Thyroid gland (tissue), 4 donors: ENCODE results near the gene DSG2.

Experiments
- CTCF ChIP-seq, 6 experiments: fragments of 200-600 bp in 3 of 6; fragments of 450-650 bp in 3 of 6; sonication (generic) in 3 of 6; IDR thresholded peaks; one replicate each; pipeline ENCODE4 v1.5.1; 2016 to 2019; ENCODE audit warnings: antibody characterized with exemption in 6 of 6, mild to moderate bottlenecking in 2 of 6, inconsistent platforms in 1 of 6, moderate library complexity in 1 of 6
- POLR2A ChIP-seq, 2 donors: fragments of 450-650 bp; IDR thresholded peaks; one replicate each; pipeline ENCODE4 v1.6.1; 2017; ENCODE audit warnings: antibody characterized with exemption in 2 of 2, mild to moderate bottlenecking in 2 of 2, moderate library complexity in 1 of 2

- TF ChIP-seq CTCF (IDR thresholded peaks at IDR 0.05) (no peak), POLR2A (IDR thresholded peaks at IDR 0.05) (no peak)
Measured at GRCh38 chr18:31503011-31503410, 5.0 kb downstream of the DSG2 start.
